ENCODE measurements around the gene INPP5A.
"Not testable (repeated sequence)": the region's sequence is repeated elsewhere in the genome, so short reads cannot be mapped to it uniquely, and the experiment has no call there.

Gene INPP5A

DNA sequence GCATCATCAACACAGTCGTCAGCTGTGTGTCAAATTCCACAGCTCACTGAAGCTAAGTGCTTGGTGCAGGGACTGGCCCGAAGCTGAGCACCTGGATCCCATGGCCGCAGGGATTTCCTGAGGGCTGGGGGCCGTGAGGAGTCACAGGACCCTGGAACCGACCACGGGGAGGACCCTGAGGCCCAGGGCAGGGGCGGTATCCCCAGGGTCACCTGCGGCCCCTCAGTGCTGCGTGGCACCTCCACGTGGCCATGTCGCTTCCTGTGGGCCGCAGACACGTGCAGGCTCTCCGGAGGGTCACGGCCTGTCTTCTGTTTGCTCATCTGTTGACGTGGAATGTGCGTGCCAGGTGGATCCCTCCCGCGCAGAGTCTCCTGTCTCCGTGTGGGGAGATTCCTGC, 194.9 kb downstream of the INPP5A start:
- no peak for DNase-seq

DNA sequence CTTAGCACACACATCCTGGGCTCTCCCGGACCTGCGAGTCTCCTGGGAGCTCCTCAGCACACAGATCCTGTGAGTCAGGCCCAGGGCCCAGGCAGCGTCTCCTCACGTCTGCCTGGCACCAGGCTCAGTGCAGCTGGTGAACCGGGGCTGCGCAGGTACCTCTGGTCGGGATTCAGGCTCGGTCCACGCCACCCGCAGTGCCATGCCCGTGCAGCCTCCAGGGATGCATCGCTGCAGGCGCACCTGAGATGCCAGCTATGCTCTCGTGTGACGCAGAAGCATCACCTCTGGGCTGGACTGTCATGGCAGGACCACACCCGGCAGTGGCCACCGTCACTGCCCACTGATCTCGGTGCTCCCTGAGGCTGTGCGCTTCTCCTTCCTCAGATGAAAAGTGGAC, 196.3 kb downstream of the INPP5A start:
- DNase-seq, result no peak

DNA sequence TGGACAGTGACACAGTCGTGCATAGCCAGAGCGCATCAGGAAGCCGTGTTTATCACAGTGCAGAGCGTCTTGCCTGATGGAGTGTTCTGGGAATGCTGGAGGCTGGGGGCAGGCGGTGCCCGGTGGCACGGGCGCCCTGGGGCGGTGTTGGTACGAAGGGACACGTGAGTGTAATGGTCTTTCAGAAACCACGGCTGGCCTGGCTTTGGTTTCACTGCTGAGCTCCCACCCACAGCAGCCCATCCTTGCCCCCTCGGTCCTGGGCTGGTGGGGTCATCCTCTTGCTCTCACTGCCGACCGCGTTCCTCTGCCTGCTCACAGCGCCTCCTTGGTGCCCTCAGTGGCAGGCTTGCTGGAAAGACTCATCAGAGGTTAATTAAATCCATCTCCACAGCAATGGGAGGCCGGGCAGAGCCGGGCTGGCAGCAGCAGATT, 197.8 kb downstream of the INPP5A start:
- no peak for DNase-seq

GRCh38 chr10:132735923-132736391, 198.4 kb downstream of the INPP5A start:
- no peak for DNase-seq

GRCh38 chr10:132737390-132738048, 199.9 kb downstream of the INPP5A start:
- no peak for DNase-seq

DNA sequence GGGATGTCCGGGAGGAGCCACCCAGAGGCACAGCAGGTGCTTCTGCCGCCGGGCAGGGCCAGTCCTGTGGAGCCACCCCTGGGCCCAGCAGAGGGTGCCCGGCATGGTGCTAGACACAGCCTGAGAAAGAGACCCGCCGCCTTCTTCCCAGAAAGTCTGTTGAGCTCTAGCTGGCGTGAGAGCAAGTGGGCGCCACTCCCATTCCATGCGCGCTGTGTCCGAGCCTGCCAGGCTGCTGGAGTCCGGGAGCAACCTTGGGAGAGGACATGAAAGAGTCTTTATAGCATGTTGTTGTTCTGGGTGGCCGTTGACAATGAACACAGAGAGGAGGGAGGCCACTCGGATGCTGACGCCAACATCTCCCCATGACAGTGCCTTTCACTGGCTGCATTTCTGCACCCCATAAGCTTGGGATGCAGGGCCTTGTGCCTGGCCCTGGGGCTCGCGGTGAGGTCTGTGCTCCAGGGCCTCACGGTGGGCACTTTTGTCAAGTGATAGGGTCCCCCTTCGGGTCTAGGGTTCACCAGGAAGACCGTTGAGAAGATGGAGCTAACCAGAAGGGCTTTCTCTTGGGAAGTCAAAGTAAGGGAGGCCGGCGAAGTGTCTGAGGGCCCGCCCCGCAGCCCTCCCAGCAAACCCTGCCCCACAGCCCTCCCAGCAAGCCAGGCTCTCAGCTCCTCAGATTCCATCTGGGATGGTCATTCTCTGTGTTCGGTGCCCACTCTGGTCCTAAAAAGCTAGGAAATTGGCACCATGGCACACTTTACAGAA, 201.1 kb downstream of the INPP5A start:
- DNase-seq, result no peak

GRCh38 chr10:132739225-132739613, 201.6 kb downstream of the INPP5A start:
- no peak for DNase-seq

- no peak for DNase-seq
Measured at GRCh38 chr10:132740588-132740987, 203.0 kb downstream of the INPP5A start.

GRCh38 chr10:132742167-132742836, 204.7 kb downstream of the INPP5A start:
- no peak for DNase-seq

GRCh38 chr10:132742837-132743194, 205.2 kb downstream of the INPP5A start:
- DNase-seq, result no peak

GRCh38 chr10:132743196-132743924, 205.8 kb downstream of the INPP5A start:
- DNase-seq, result not testable (repeated sequence)

DNA sequence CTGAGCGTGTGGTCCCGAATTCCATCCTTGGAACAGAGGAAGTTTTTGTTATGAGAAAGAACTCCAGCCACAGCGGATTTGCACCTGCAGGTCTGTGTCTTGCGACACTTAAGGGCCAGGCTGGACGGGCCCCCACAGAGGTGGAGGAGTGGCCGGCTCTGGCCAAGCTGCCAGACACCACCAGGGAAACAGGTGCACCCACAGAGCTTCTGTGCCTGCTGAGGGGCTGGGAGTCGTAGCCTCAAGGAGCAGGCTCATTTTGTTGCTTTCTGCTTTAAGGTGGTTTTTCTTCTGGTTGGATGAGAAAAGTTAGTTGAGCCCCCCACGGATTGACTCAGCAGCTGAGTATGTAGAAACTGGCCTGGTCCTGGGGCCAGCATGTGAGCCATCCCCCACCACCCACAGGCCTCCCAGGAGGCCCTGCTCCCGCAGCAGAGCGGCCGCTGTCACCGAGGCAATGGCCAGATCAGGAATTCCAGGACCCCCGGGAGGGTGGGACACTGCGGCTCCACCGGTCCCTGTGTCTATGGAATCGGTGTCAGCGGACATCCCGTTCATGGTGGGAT, 206.4 kb downstream of the INPP5A start:
- no peak for DNase-seq

GRCh38 chr10:132744839-132745238, 207.3 kb downstream of the INPP5A start:
- DNase-seq, result no peak

GRCh38 chr10:132745511-132745910, 207.9 kb downstream of the INPP5A start:
- no peak for DNase-seq

DNA sequence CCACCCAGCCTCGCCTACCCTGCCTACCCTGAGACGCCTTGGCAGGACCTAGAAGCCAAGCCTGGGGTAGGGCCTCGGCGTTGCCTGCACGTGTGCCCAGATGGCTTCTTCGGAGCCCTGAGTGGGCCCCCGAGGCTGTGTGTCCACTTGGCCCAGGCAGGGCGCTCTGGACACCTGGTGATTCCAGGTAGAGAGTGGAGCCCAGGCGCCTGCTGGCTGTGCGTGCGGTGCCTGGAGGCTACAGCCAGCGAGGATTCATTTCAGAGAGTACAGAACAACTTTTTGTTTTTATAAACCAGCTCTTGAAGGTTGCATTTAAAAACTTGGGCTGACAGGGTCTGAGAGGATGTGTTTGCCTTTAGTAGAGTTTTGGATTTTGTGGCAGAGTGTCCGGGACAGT, 208.4 kb downstream of the INPP5A start:
- DNase-seq, result no peak

- DNase-seq, result no peak
Measured at GRCh38 chr10:132746386-132746785, 208.8 kb downstream of the INPP5A start.

- no peak for DNase-seq
Measured at GRCh38 chr10:132746801-132747625, 209.4 kb downstream of the INPP5A start.

GRCh38 chr10:132748135-132748534, 210.5 kb downstream of the INPP5A start:
- DNase-seq, result no peak

DNA sequence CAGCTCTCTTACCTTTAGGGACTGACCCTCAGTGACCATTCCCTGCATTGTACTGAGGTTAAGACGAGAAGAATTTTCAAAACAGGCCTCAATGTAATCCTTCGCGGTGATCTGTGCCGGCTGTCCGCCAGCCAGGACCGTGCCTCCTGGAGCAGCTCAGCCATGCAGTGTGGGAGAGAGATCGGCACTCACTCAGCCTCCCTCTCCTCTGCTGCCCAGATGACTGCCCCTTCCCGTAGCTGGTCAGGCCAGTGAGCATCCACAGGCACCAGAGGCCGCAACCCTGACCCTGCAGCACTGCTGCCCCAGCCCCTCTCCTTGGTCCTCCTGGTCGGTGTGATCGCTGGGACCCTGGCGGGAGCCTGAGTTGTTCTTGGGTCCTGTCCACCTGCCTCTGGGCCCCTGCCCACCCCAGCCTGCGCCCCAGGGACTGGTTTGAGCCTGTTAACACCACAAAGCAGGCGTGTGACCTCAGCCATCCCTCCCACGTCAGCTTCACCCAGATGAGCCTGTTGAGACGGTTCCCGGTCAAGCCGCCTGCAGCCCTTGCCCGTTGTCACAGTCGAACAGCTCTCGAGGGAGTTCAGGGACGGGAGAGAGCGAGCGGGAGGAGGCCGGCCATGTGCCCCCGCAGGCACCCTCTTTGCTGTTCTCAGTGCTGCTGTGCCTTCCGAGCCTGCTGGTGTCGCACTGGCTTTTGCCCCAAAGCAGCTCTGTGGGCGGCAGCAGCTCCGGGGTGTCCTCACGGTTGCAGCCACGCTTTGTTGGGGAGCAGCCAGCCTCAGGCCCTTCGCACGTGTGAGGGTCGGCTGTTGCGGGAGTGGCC, 211.2 kb downstream of the INPP5A start:
- DNase-seq, result no peak

GRCh38 chr10:132749371-132749795, 211.8 kb downstream of the INPP5A start:
- DNase-seq, result no peak

DNA sequence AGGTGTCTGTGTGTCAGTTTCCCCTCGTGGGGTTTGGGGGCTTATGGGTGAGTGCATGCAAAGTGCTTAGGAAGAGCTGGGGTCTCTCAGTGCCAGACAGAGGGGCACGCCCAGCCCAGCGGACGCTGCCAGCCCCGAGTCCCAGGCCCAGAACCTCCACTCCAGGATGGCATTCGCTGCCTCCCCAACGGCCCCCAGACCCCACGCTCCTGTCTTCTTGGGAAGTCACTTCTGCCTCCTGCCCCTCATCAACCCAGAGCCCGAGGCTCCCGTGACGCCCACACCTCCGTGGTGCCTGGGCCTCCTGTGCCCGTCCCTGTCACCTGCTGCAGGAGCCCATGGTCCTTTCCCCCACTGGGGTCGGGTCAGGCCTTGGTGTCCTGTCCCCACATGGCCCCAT, 213.3 kb downstream of the INPP5A start:
- DNase-seq, result no peak

Measured in CD4-positive, alpha-beta T cell treated with Interleukin-4 for 4 hours (primary cell).